Fibroblast of the aortic adventitia (primary cell): Measurements from ENCODE around the gene RUNDC1. TPM values are rescaled to one million over a fixed set of nuclear protein-coding genes. Genes with fewer than 3 reads are reported as not detected.

Source experiments
- DNase-seq: peaks from one replicate; pipeline ENCODE4 v3.0.0-alpha.2; 2010; ENCODE audit warnings: low read depth
- H3K4me3 ChIP-seq: 2 replicates; pipeline ENCODE4 v1.5.1; 2011; ENCODE audit warnings: low read depth, mild to moderate bottlenecking, control low read depth, low read length, moderate library complexity
- small RNA-seq: library from RNA; depleted of rRNA; stranded (forward); fragments of <200 nt; gene quantifications from one replicate; pipeline ENCODE3, GENCODE V24; 2012
- total RNA-seq: library from RNA; depleted of rRNA; stranded (reverse); fragments of >200 nt; gene quantifications from 2 replicates; pipeline ENCODE4 v1.2.3, GENCODE V29; 2012; ENCODE audit warnings: low replicate concordance
- TF ChIP-seq, protein P1 (sequence below): IDR thresholded peaks from 2 replicates; pipeline ENCODE4 v1.5.1; 2011; ENCODE audit warnings: mild to moderate bottlenecking, low read length, control low read depth, inconsistent platforms; ENCODE audit not compliant: insufficient read depth

Gene RUNDC1
- total RNA-seq, 1 donor, result 7.7 TPM

DNA sequence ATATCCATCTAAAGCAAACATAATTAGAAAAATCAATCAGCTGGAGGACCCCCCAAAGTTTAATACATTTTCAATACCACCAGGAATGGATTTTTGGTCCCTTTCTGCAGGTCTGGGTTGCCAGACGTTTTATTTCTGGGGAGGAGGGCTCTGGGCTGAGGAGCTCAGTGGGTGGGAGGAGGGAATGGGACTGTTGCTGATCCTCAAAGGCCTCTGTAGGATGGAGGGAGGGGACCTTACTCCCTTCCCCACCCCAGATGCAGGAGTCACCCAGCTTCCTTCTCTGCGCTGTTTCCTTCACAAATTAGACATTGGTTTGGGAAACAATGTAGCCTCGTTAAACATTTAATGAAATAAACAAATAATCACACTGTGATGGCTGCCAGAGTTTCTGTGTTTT is 51.3 kb downstream of the RUNDC1 start:
- H3K4me3 ChIP-seq, result no peak overlapping the region
- TF ChIP-seq, protein P1, sequence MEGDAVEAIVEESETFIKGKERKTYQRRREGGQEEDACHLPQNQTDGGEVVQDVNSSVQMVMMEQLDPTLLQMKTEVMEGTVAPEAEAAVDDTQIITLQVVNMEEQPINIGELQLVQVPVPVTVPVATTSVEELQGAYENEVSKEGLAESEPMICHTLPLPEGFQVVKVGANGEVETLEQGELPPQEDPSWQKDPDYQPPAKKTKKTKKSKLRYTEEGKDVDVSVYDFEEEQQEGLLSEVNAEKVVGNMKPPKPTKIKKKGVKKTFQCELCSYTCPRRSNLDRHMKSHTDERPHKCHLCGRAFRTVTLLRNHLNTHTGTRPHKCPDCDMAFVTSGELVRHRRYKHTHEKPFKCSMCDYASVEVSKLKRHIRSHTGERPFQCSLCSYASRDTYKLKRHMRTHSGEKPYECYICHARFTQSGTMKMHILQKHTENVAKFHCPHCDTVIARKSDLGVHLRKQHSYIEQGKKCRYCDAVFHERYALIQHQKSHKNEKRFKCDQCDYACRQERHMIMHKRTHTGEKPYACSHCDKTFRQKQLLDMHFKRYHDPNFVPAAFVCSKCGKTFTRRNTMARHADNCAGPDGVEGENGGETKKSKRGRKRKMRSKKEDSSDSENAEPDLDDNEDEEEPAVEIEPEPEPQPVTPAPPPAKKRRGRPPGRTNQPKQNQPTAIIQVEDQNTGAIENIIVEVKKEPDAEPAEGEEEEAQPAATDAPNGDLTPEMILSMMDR, result no peak
- no peak for DNase-seq

DNA sequence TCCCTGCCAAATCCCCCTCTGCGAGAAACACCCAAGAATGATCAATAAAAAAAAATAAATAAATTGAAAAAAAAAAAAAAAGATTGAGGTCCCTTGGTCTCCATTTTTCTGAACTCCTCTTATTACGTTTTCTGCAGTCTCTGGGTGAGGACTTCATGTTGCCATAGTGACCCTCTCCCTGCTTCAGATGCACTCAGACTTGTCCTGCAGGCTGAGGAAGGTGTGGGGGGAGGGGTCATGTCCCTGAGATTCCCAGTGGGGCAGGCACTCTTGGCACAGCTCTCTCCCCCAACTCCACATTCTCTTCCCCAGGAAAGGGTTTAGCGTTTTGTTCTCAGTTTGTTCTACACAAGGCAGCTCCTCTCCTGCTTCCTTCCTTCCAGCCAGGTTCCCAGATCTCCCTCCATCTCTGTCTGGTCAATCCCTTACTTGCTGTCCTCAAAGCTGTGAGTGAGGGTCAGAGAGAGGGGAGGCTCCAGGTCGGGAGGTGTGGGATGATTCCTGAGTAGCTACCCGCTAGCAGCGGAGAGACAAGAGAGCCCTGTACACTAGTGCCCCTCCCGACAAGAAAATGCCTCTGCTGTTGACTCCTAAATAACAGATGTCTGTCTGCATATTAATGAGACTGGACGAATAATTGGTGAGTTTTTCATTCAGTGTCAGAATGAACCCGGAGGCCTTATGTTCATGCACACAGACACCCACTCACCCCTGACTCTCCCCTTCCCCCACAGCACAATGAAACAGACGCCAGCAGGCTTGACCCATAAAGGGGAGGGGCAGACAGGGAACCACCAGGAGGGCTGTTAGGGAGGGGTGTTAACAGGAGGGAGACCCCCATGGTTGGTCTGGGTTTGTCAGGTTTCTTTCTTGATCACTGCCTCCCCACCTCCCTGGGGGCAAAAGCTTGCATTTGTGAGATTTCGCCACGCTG is 53.9 kb downstream of the RUNDC1 start:
- DNase-seq, result no peak
- TF ChIP-seq, protein P1, result no peak
- no peak overlapping the region for H3K4me3 ChIP-seq

DNA sequence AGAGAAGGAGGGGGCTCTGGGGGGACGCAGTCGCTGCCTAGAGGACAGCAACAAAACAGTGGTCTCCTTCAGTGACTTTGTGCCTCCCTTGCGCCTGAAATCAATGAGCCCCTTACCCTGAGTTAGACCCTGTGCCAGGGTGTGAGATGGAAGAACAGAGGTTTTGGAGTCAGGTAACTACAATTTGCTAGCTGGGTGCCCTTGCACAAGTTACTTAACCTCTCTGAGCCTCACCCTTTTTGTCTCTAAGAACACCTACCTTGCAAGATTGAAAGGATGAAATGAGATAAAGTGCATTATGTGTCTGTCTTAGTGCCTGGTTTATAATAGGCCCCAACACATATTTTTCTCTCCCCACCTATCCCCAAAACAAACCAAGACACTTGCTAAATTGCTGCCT is 54.5 kb downstream of the RUNDC1 start:
- TF ChIP-seq, protein P1, result no peak
- H3K4me3 ChIP-seq, result no peak overlapping the region
- no peak for DNase-seq

DNA sequence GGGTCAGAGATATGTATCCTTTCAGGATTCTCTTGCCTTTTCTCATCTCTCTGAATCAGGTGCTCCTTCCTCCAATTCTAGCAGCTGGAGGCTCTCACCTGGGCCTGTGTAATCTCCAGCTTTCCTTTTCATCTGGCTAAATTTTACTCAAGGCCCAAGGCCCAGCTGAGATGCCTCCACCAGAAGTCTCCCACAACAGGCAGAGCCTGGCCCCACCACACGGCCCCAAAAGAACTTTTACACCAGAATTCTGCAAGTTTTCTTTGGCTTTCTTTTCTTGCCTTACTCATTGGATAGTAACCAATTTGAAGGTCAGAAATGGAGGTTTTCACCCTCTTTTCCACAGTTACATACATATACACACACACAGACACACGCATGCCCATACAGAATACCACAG is 59.3 kb downstream of the RUNDC1 start:
- TF ChIP-seq, protein P1, result no peak
- no peak for DNase-seq
- H3K4me3 ChIP-seq, result no peak overlapping the region

DNA sequence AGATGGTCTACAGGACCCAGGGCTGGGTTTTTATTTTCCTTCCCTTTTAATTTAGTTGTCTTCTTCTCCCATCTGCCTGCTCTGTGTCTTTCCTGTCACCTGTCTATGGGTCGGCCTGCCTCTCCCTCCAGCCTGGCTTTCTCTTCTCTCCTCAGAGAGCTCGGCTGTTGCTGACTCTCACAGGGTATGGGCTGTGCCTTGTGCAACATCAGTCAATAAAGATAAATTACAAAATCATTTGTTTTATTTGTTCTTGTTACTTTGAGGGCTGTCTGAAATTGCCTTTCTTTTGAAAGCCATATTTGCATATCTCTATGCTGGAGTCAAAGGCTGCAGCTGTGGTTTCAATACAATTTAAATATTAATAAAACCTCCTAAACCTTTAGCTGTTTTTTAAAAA is 60.3 kb downstream of the RUNDC1 start:
- H3K4me3 ChIP-seq, result no peak overlapping the region
- no peak for DNase-seq
- TF ChIP-seq, protein P1, result no peak

DNA sequence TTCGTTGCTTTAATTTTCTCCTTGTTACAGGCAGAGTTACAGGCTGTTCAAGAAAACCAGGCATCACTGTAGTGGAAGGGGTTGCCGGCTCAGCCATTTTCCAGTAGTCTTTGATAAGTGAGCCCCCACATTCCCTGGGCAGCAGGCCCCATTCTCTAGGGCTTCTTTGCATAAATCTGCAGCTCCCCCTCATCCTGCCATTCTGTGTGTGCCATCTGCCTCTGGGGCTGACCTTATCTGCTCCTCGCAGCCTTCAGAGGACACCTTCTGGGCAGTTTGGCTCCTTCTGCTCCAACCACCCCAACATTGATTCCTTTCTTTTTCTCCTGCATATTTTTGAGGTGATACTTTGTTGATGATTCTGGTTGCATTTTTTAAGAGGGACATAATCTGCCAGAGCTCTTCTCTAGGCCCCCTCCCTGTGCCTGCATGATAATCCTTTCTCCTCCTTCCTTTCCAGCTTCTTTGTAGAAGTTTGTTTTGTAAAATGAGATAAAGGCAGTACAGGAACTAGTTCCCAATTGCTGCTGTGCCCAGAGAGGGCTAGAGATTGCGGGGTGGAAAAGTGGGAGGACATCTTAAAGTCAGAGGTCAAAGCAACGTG is 61.8 kb downstream of the RUNDC1 start:
- TF ChIP-seq, protein P1, result no peak
- no peak overlapping the region for H3K4me3 ChIP-seq
- no peak for DNase-seq

Small RNA genes lying within 50 kb of the gene (small RNA-seq; reads per million reads assigned to genes)
- gene AARSD1, result not detected
- gene RF00561, result not detected

Other genes with a start within 250 kb of the RUNDC1 start
- gene EZH1, start 235.5 kb upstream of the RUNDC1 start, total RNA-seq, result 26.7 and 31.4 TPM in 2 replicates
- gene RAMP2, start 219.3 kb upstream of the RUNDC1 start, total RNA-seq, result 0.27 and 4.8 TPM in 2 replicates
- gene VPS25, start 207.1 kb upstream of the RUNDC1 start, total RNA-seq, result 4.2 and 57.2 TPM in 2 replicates
- gene WNK4, start 200.0 kb upstream of the RUNDC1 start, total RNA-seq, result 0.45 and 3.5 TPM in 2 replicates
- 40.8 and 67.5 TPM in 2 replicates for gene COA3, start 181.9 kb upstream of the RUNDC1 start, total RNA-seq
- 0.54 TPM in 1 of 2 replicates, not detected in the other for gene CNTD1, start 181.7 kb upstream of the RUNDC1 start, total RNA-seq
- gene BECN1, start 156.3 kb upstream of the RUNDC1 start, total RNA-seq, result 72.6 and 99.3 TPM in 2 replicates
- 86.3 and 101 TPM in 2 replicates for gene PSME3, start 147.2 kb upstream of the RUNDC1 start, total RNA-seq
- gene AOC2, start 136.0 kb upstream of the RUNDC1 start, total RNA-seq, result 0.25 and 0.72 TPM in 2 replicates
- under 0.01 and 0.08 TPM in 2 replicates for gene AOC3, start 129.4 kb upstream of the RUNDC1 start, total RNA-seq
- gene G6PC1, start 79.8 kb upstream of the RUNDC1 start, total RNA-seq, result not detected in 2 replicates
- 18.9 and 20.0 TPM in 2 replicates for gene AARSD1, start 16.1 kb upstream of the RUNDC1 start, total RNA-seq
- 0.18 and 0.65 TPM in 2 replicates for gene PTGES3L, start 485 bp upstream of the RUNDC1 start, total RNA-seq
- gene RPL27, start 17.9 kb downstream of the RUNDC1 start, total RNA-seq, result 336 and 1,876 TPM in 2 replicates
- gene IFI35, start 26.2 kb downstream of the RUNDC1 start, total RNA-seq, result 34.7 and 43.0 TPM in 2 replicates
- gene VAT1, start 41.8 kb downstream of the RUNDC1 start, total RNA-seq, result 435 and 461 TPM in 2 replicates
- gene RND2, start 44.7 kb downstream of the RUNDC1 start, total RNA-seq, result 0.45 and 0.98 TPM in 2 replicates
- 13.0 and 44.6 TPM in 2 replicates for gene BRCA1, start 144.8 kb downstream of the RUNDC1 start, total RNA-seq
- 63.2 and 111 TPM in 2 replicates for gene NBR1, start 190.6 kb downstream of the RUNDC1 start, total RNA-seq
- 4.3 and 7.2 TPM in 2 replicates for gene TMEM106A, start 231.3 kb downstream of the RUNDC1 start, total RNA-seq
- gene CCDC200, start 248.1 kb downstream of the RUNDC1 start, total RNA-seq, result not detected in 2 replicates